Raji (cell line): ENCODE results near the gene NSA2.

Source experiments
- POLR2A ChIP-seq: IDR thresholded peaks from 2 replicates; pipeline ENCODE4 v1.6.1; 2011; ENCODE audit warnings: low read depth, low read length, control low read depth; ENCODE audit not compliant: insufficient read depth

The NSA2 gene

DNA sequence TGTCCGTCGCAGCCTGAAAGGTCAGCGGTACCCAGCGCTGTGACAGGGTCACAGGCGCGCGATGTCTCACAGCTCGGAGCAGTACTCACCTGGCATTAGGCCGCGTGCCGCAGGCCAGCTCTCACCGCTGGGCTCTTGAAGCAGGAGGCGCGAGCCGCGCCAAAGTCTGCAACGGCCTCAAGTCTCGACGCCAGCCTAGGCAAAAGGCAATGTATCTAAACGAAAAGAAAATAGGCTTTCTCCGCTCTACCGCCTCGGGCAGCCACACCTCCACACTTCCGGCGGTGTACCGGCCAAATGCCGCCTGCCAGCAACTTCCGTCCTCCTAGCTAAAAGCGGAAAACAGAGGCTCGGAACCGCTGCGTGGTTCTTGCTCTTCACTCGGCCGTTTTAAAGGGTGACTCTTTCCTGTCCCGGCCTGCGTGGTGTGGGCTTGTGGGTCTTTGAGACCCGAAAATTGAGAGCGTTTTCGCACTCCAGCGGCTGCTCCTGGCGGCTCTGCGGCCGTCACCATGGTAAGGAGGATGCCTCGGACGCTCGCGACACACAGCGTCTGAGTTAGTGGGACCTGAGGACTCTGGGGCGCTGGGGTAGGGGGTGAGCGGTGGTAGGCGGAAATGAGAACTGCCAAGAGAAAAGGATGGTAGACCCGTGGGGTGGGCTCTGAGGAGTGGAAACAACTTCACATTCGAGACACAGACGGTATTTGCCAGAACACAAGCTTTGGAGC lies at the start of gene NSA2, which contains the start of gene GFM2:
NSA2 (plus strand) TSS at position 401 of the 730 bp plus-strand sequence; CDS start at position 513, 112 bp downstream.
GFM2 (minus strand) TSS at position 269 of the 730 bp plus-strand sequence. CDS start 3,375 bp downstream, outside the sequence.
- TF ChIP-seq POLR2A, result peak; percentile 75

DNA sequence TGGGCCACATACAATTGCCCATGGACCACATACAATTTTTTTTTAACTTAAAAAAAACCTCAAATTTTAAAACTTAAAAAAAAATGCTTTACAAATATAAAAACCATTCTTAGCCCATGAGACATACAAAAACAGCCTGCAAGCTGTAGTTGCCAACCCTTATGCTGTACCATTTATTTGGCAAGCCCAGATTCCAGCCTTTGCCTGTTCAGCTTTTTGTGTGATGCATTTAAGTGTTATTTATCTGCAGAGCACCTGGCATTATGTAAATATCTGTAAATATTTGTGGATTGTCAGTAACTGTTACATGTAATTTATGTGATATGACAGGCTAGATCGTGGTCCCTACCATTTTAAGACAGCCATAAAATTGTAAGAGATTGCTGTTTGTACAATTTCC lies 49.5 kb upstream of the NSA2 start:
- no peak for TF ChIP-seq POLR2A

GRCh38 chr5:74722271-74722670 lies 44.8 kb upstream of the NSA2 start:
- no peak for TF ChIP-seq POLR2A

DNA sequence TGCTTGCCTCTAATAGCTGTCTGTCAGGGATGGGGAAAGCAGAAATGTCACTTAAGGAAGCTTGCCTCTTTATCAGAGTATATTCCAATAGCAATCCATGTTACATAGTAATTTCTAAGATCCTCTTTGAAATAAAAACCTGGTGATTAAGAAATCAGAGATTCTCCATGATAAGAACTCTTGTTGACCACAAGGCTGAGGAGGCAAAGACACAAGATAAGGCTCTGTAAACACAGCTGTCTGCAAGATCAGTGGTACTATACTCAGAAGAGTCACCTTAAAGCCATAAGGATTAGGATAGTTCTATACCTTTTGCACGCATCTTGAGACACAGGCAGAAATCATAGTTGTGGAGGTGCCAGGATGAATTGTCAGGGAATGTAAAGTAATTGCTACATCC lies 41.7 kb upstream of the NSA2 start:
- TF ChIP-seq POLR2A, result no peak

GRCh38 chr5:74736759-74737158 lies 30.3 kb upstream of the NSA2 start:
- TF ChIP-seq POLR2A, result no peak

DNA sequence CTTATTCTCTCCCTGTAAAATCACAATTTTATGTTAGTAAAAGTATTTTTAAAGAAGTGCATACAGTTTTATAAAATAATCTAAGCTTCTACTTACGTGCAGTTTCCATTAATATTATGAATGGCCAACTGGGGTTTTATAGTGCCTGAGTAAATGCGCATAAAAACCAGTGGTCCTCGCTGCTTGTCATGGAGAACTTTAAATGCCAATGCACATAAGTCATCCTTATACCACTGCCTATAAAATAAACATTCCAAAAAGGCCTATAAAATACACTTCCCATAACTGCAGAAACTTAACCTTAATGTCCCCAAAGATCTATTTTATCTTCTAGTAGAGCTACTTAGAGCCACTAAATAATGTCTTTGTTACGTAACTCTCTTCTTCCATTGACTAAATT lies 28.6 kb upstream of the NSA2 start:
- no peak for TF ChIP-seq POLR2A

DNA sequence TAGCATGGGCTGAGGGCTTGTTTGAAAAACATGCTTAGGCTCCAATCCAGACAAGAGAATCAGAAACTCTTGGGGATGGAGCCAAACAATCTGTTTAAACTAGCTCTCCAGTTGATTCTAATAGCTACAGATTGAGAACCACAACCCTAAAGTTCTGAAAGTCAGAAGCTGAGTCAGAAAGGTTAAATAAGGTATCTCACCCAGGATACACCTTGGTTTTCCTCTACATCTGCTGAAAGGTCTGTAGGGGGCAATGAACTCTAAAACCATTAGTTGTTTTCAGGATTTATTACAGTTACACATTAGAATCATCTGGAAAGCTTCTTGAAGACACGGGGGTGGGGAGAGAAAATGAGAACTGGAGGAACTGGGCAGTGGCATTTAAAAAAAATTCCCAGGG lies 5.8 kb upstream of the NSA2 start:
- no peak for TF ChIP-seq POLR2A

GRCh38 chr5:74762599-74762998 lies 4.5 kb upstream of the NSA2 start:
- TF ChIP-seq POLR2A, result no peak

- no peak for TF ChIP-seq POLR2A
These were observed 3.5 kb upstream of the NSA2 start for GRCh38 chr5:74763504-74763903.

DNA sequence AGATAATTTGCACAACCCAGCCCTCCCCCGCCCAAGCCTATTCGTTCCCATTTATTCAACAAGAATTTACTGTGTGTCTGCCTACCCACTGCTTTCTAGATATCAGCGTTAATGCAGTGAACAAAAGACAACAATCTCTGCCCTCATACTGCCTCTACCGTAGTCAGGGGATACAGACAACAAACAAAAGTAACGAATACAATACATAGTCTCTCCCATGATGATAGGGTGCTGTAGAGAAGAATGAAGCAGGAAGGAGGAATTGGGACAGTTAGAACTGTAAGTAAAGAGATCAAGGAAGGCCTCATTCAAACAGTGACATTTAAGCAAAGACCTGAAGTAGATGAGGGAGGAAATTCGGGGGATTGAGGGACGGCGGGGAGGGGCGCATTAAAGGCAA lies 1.8 kb upstream of the NSA2 start:
- TF ChIP-seq POLR2A, result no peak

- TF ChIP-seq POLR2A, result no peak
These were observed 1.1 kb upstream of the NSA2 start for GRCh38 chr5:74765929-74766328.

DNA sequence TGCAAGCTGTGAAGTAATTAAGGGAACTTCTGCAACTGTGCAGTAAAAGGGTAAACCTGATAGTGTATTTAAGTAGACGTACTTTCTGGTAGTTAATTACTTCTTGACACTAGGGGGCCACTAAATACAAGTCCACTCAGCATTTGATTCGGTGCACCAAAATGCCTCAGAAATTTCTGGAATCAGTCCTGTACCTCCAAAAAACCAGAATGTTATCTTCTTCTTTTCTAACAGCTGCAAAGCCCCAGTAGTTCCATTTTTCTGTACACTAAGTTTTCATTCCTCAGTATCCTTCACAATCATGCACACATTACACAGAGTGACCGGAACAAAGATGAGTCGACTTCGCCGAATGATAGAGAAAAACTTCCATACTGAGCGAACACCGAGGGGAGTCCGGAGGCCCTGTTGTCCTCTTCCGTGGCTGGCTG lies 616 bp upstream of the NSA2 start:
- no peak for TF ChIP-seq POLR2A

- no peak for TF ChIP-seq POLR2A
These were observed 497 bp downstream of the NSA2 start for GRCh38 chr5:74767579-74767913.

GRCh38 chr5:74772359-74772758 lies 5.3 kb downstream of the NSA2 start:
- TF ChIP-seq POLR2A, result no peak

- no peak for TF ChIP-seq POLR2A
These were observed 11.6 kb downstream of the NSA2 start for GRCh38 chr5:74778609-74779008.

DNA sequence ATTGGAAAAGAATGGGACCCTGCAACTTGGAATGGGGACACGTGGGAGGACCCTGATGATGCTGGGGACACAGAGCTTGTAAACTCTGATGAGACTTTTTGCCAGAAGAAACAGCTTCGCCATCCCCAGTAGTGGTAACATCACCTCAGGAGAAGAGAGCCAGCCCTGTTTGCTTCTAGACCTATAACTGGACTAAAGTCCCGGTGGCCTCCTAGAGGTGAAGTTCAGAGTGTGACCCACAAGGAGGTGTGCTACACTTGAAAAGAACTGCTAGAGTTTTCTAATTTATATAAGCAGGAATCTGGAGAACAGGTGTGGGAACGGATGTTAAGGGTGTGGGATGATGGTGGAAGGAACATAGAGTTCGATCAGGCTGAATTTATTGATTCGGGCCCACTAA lies 19.8 kb downstream of the NSA2 start:
- no peak for TF ChIP-seq POLR2A

DNA sequence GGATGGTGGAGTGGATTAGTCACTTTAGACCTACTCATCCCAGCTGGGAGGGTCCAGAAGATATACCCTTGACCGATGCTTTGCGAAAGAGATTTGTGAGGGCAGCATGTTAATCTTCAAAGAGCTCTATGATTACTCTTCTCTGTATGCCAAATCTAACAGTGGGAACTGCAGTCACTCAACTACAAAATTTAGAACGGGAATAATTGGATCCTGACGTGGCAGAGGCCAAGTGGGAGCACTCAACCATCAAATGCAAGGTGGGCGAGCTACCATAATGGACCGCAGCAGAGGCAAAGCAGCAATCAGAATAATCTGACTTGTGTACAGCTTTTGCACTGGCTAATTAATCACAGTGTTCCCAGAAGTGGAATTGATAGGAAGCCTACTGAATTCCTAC lies 20.4 kb downstream of the NSA2 start:
- no peak for TF ChIP-seq POLR2A
